G401 (cell line): Measurements from ENCODE around the gene SLC28A3. TPM values are rescaled to one million over a fixed set of nuclear protein-coding genes. Genes with fewer than 3 reads are reported as not detected.
"Not testable (repeated sequence)": the region's sequence is repeated elsewhere in the genome, so short reads cannot be mapped to it uniquely, and the experiment has no call there.

Experiments
- DNase-seq: peaks from one replicate; pipeline ENCODE4 v3.0.0-alpha.2; 2015; ENCODE audit warnings: low spot score
- in situ Hi-C: cut with HindIII; loops from 2 replicates; pipeline ENCODE4 v1.10.0; 2016; ENCODE audit warnings: low sequenced_read_pairs, mixed read lengths
- total RNA-seq: library from RNA; depleted of rRNA; stranded (reverse); fragments of >200 nt; shearing (Covaris generic); gene quantifications from 2 replicates; pipeline ENCODE4 v1.2.3, GENCODE V29; 2014; rRNA removed

SLC28A3 gene, protein sequence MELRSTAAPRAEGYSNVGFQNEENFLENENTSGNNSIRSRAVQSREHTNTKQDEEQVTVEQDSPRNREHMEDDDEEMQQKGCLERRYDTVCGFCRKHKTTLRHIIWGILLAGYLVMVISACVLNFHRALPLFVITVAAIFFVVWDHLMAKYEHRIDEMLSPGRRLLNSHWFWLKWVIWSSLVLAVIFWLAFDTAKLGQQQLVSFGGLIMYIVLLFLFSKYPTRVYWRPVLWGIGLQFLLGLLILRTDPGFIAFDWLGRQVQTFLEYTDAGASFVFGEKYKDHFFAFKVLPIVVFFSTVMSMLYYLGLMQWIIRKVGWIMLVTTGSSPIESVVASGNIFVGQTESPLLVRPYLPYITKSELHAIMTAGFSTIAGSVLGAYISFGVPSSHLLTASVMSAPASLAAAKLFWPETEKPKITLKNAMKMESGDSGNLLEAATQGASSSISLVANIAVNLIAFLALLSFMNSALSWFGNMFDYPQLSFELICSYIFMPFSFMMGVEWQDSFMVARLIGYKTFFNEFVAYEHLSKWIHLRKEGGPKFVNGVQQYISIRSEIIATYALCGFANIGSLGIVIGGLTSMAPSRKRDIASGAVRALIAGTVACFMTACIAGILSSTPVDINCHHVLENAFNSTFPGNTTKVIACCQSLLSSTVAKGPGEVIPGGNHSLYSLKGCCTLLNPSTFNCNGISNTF
- total RNA-seq, result not detected in 2 replicates

DNA sequence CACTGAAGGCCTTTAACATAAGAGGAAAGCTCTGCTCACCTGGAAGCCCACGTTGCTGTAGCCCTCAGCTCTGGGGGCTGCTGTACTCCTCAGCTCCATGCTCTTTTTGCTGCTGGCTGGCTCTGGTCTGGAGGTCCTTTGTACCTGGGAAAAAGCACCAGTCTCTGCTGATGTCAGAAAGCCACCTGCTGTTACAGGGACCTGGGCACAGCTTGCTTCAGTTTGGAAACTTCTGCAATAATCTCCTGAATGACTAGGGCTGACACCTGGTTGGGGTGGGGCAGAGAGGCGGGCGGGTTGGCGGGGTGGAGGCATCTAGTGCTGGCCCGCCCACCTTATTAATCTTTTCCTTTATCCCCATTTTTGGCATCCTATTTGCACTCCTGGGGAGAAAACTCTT lies at the start of gene SLC28A3:
TSS of gene SLC28A3 (minus strand) at position 224 of the 400 bp plus-strand sequence. CDS start at position 99, 125 bp downstream.
- no peak for DNase-seq
- in situ Hi-C loops, result no loop called here

- DNase-seq, in situ Hi-C loops: not testable (repeated sequence)
Observed at GRCh38 chr9:84390254-84390653, 49.7 kb upstream of the SLC28A3 start.

DNA sequence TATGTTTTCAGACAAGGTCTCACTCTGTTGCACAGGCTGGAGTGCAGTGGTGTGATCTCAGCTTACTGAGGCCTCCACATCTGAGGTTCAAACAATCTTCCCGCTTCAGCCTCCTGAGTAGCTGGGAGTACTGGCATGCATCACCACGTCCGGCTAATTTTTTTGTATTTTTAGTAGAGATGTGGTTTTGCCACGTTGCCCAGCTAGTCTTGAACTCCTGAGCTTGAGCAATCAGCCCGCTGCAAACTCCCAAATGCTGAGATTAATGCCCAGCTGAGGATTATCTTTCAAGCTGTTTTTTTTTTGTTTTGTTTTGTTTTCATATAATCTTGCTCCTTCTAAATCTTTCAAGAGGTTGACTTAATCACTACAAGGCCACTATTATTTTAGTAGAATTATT lies 47.3 kb upstream of the SLC28A3 start:
- DNase-seq, result no peak
- in situ Hi-C loops, result no loop called here

GRCh38 chr9:84386753-84387152 lies 46.2 kb upstream of the SLC28A3 start:
- in situ Hi-C loops, result no loop called here
- no peak for DNase-seq

DNA sequence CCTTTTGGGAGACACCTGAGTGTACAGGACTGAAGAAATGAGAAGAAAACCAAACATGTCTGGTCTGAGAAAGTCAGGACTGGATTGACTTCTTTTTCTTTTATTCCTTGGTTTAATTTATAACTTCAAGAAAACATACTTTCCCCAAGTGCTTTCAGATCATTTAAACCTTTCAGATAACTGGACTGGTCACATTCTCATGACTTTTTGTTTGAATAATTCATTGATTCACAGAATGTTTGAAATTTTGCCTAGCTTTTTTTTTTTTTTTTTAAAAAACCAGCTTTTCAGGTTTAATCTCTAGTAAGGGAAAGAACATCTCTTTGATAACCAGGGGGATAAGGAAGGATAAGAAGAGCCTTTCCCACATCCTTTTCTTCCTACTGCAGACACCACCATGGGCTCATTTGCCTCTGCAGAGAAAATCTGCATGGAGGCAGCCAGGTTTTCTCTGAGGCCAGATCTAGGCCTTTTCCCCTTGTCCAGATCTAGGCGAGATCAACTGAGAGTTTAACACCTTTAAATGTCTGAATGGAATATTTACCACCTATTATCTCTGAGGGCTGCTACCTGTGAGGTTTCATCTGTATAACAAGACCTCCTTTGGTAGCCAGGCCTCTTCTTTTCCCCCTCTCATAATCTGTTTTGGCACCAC lies 45.0 kb upstream of the SLC28A3 start:
- in situ Hi-C loops, result no loop called here
- no peak for DNase-seq

DNA sequence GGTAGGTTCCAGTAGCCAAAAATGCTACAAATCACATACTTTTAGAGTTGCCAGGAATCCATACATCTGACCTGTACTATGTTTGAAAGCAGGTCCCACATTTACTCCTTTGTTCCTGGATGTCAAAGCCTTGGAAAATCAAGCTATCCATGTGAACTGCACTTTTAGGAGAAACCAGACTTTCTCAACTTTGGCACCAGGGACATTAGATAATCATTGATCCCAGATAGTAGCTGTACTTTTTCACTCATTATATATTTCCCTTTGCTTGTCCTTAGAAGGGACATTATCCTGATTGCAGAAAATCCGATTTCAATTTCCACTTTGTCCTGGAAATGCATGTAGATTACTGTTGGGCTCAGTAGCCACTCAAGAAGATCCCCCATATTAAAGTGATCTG lies 44.1 kb upstream of the SLC28A3 start:
- in situ Hi-C loops, result no loop called here
- no peak for DNase-seq

GRCh38 chr9:84383178-84383577 lies 42.6 kb upstream of the SLC28A3 start:
- DNase-seq, result no peak
- in situ Hi-C loops, result no loop called here

DNA sequence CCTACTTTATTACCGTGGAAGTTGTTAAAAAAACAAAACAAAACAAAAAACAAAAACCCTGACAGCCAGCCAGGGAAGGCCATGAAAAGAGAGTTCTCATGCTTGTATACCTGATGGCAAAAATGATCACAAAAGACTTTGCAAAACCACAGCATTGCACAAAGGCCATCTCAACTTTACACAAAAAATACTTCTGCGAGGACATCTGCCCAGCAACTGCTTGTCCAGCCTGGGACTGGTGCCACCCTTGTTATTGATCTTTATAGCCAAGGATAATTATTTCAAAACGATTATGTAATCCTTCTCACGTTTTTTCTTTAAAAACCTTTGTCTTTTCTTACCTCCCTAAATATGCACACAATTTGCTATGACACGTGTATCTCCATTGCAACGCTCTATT lies 42.2 kb upstream of the SLC28A3 start:
- no peak for DNase-seq
- in situ Hi-C loops, result no loop called here

GRCh38 chr9:84381508-84381907 lies 41.0 kb upstream of the SLC28A3 start:
- DNase-seq, result no peak
- in situ Hi-C loops, result no loop called here

GRCh38 chr9:84379740-84380139 lies 39.2 kb upstream of the SLC28A3 start:
- in situ Hi-C loops, result no loop called here

DNA sequence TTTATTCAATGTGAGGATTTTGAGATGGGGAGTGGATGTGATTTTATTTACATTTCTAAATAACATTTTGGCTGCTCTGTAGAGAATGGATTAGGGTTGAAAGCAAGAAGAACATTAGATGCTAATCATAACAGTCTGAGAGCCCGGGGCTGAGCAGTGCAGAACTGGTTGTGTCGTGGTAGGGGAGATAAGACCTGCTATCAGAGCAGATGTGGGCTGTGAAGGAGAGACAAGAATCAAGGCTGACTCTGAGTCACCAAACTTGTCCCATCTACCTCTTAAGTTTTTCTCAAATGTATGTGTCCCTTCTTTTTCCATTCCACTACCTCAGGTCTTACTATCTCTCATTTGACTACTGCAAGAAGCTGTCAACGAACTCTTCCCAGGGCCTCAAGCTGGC lies 35.4 kb upstream of the SLC28A3 start:
- in situ Hi-C loops, result no loop called here
- no peak for DNase-seq

More at GRCh38 chr9:84379740-84380139, 39.2 kb upstream of the SLC28A3 start:
- DNase-seq, result no peak

GRCh38 chr9:84374516-84374915 lies 34.0 kb upstream of the SLC28A3 start:
- DNase-seq, result no peak
- in situ Hi-C loops, result no loop called here

DNA sequence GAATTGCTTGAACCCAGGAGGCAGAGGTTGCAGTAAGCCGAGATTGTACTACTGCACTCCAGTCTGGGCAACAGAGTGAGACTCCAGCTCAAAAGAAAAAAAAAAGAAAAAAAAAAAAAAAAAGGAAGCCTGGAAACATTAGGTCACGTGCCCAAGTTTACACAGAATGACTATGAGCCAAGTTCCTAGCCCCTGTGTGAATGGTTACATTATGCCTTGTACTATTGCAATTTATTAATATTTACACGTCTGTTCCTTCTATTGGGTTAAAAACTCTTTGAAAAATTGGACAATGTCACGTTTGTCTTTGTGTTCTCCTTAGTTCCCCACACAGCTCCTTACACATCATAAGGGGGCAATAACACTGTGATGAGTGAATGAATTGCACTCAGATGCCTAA lies 33.5 kb upstream of the SLC28A3 start:
- in situ Hi-C loops, result no loop called here
- no peak for DNase-seq

DNA sequence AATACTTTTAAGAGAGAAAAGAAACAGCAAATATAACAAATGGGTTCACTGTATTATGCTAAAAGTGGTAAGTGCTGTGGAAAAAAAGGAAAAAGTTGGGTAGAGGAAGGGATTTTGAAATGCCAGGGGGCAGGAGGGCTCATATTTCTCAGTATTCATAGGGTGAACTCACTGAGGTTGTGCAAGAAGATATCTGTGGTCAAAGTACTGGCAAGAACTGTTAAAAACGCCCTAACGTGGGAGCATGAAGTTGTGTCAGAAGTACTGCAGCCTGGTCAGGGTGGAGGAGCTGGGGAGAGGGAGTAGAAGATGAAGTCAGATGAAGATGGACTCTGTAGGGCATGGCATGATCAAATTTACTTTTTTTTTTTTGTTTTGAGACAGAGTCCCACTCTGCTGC lies 31.2 kb upstream of the SLC28A3 start:
- in situ Hi-C loops, result no loop called here
- no peak for DNase-seq

- in situ Hi-C loops, result no loop called here
- DNase-seq, result no peak
Observed at GRCh38 chr9:84368601-84369000, 28.0 kb upstream of the SLC28A3 start.

DNA sequence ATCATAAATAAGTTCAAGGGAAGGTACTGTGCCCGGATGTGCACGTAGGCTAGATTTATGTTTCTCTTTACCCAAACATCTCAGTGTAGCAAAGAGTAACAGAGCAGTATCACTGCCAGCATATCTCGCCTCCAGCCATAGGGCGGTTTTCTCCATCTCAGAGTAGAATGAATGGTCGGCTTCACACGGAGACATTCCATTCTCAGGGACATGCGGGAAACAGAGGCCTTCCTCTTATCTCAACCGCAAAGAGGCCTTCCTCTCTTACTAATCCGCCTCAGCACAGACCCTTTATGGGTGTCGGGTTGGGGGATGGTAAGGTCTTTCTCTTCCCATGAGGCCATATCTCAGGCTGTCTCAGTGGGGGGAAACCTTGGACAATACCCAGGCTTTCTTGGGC lies 27.2 kb upstream of the SLC28A3 start:
- in situ Hi-C loops, DNase-seq: not testable (repeated sequence)

DNA sequence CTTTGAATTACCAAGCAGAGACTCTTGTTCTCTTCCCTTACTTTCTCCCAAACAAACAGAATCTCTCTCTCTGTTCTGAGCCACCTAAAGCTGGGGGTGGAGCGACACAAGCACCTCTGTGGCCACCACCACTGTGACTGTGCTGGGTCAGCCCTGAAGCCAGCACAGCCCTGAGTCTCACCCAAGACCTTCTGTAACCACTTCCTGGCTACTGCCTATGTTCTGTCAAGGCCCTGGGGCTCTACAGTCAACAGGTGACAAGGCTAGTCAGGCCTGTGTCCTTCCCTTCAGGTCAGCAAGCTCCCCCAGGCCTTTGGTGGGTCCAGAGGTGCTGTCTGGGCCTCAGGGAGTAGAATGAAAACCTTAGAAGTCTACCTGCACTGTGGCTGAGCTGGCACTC lies 26.1 kb upstream of the SLC28A3 start:
- no peak for DNase-seq
- in situ Hi-C loops, result no loop called here

DNA sequence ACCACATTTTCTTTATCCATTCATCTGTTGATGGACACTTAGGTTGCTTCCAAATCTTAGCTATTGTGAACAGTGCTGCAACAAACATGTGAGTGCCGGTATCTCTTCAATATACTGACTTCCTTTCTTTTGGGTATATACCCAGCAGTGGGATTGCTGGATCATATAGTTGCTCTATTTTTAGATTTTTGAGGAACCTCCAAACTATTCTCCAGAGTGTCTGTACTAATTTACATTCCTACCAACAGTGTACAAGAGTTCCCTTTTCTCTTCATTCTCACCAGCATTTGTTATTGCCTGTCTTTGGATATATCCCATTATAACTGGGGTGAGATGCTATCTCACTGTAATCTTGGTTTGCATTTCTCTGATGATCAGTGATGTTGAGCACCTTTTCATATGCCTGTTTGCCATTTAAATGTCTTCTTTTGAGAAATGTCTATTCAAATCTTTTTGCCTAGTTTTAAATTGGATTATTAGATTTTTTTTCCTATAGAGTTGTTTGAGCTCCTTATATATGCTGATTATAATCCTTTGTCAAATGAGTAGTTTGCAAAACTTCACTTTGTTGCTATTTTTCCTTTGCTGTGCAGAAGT lies 24.4 kb upstream of the SLC28A3 start:
- in situ Hi-C loops, DNase-seq: not testable (repeated sequence)

DNA sequence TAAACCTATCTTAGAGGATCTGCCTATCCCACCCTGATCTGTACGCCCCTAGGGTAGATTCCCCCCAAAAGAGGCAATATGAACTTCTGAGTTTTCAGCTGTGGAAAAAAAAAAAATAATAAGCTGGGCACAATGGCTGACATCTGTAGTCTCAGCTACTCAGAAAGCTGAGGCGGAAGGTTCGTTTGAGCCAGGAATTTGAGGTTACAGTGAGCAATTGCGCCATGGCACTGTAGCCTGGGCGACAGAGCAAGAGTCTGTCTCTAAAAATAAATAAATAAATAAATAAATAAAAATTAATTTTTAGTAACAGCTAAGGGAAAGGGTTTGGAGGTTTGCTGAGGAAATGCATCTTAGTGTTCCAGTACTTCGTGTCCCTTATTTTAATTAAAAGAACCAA lies 21.1 kb upstream of the SLC28A3 start:
- in situ Hi-C loops, result no loop called here
- no peak for DNase-seq

DNA sequence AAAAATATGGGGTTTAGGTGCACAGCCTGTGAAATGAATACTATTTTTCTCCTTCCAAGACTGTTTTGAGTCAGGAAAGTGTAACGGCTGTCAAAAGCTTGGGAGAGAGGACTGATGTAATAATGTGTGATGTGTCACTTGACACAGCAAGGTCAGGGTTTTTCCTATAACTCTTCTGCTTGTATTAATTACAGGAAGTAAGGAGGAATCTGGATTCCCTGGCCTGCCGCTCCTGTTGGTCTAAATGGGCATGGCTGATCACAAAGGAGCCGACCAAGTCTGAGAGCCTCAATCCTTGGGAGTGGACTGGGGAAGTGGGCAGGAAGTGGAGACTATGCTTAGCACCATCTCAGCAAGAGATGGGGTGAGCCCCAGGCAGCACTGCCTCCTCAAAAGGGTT lies 16.7 kb upstream of the SLC28A3 start:
- no peak for DNase-seq

More for the DNA sequence above, 16.7 kb upstream of the SLC28A3 start:
- in situ Hi-C loops, result no loop called here
